ENCODE measurements around the gene COL23A1. TPM values are rescaled to one million over a fixed set of nuclear protein-coding genes. Genes with fewer than 3 reads are reported as not detected.

COL23A1 gene
- total RNA-seq, 1 donor from 2014 or later = 0.19 TPM

GRCh38 chr5:178463321-178464155 lies 126.7 kb downstream of the COL23A1 start:
- no peak for DNase-seq (ENCODE audit: low read depth)

- no peak for DNase-seq (ENCODE audit: low read depth)
Measured at GRCh38 chr5:178462816-178463215, 127.4 kb downstream of the COL23A1 start.

GRCh38 chr5:178462076-178462475 lies 128.1 kb downstream of the COL23A1 start:
- no peak for DNase-seq (ENCODE audit: low read depth)

GRCh38 chr5:178461004-178461730 lies 129.0 kb downstream of the COL23A1 start:
- DNase-seq (ENCODE audit: low read depth) = peak; percentile 40

GRCh38 chr5:178460598-178460997 lies 129.6 kb downstream of the COL23A1 start:
- DNase-seq (ENCODE audit: low read depth) = no peak

GRCh38 chr5:178460174-178460573 lies 130.0 kb downstream of the COL23A1 start:
- no peak for DNase-seq (ENCODE audit: low read depth)

- DNase-seq (ENCODE audit: low read depth) = no peak
Measured at GRCh38 chr5:178458140-178458539, 132.1 kb downstream of the COL23A1 start.

- DNase-seq (ENCODE audit: low read depth) = no peak
Measured at GRCh38 chr5:178457471-178457870, 132.7 kb downstream of the COL23A1 start.

- DNase-seq (ENCODE audit: low read depth) = no peak
Measured at GRCh38 chr5:178455480-178455835, 134.7 kb downstream of the COL23A1 start.

GRCh38 chr5:178454821-178455479 lies 135.2 kb downstream of the COL23A1 start:
- DNase-seq (ENCODE audit: low read depth) = no peak

GRCh38 chr5:178454303-178454702 lies 135.9 kb downstream of the COL23A1 start:
- no peak for DNase-seq (ENCODE audit: low read depth)

GRCh38 chr5:178453224-178453623 lies 137.0 kb downstream of the COL23A1 start:
- DNase-seq (ENCODE audit: low read depth) = peak; percentile 1

GRCh38 chr5:178450121-178451028 lies 139.8 kb downstream of the COL23A1 start:
- no peak for DNase-seq (ENCODE audit: low read depth)

- DNase-seq (ENCODE audit: low read depth) = no peak
Measured at GRCh38 chr5:178449163-178450070, 140.8 kb downstream of the COL23A1 start.

GRCh38 chr5:178445534-178445933 lies 144.7 kb downstream of the COL23A1 start:
- no peak for DNase-seq (ENCODE audit: low read depth)

- no peak for DNase-seq (ENCODE audit: low read depth)
Measured at GRCh38 chr5:178442405-178443257, 147.6 kb downstream of the COL23A1 start.

- no peak for DNase-seq (ENCODE audit: low read depth)
Measured at GRCh38 chr5:178441486-178442270, 148.5 kb downstream of the COL23A1 start.

GRCh38 chr5:178440181-178440580 lies 150.0 kb downstream of the COL23A1 start:
- no peak for DNase-seq (ENCODE audit: low read depth)

Measured in myocyte (in vitro differentiated cells).